Measurements from ENCODE around the gene GPR27.

The GPR27 gene, protein sequence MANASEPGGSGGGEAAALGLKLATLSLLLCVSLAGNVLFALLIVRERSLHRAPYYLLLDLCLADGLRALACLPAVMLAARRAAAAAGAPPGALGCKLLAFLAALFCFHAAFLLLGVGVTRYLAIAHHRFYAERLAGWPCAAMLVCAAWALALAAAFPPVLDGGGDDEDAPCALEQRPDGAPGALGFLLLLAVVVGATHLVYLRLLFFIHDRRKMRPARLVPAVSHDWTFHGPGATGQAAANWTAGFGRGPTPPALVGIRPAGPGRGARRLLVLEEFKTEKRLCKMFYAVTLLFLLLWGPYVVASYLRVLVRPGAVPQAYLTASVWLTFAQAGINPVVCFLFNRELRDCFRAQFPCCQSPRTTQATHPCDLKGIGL

DNA sequence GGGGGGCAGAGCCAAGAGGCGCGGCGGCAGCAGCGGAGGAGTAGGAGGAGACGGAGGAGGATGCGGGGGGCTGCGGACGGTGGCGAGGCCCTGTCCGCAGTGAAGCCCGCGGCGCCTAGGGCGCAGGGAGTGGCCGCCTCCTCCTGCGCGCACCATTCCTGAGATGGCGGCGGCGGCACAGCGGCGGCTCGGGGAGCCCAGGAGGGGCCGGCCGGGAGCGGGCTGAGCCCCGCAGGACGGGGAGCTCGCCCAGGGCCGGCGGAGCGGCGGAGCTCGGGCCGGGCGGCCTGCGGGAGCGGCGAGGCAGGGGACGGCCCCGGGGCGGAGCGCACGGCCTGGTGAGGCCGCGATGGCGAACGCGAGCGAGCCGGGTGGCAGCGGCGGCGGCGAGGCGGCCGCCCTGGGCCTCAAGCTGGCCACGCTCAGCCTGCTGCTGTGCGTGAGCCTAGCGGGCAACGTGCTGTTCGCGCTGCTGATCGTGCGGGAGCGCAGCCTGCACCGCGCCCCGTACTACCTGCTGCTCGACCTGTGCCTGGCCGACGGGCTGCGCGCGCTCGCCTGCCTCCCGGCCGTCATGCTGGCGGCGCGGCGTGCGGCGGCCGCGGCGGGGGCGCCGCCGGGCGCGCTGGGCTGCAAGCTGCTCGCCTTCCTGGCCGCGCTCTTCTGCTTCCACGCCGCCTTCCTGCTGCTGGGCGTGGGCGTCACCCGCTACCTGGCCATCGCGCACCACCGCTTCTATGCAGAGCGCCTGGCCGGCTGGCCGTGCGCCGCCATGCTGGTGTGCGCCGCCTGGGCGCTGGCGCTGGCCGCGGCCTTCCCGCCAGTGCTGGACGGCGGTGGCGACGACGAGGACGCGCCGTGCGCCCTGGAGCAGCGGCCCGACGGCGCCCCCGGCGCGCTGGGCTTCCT, at the start of gene GPR27:
Gene GPR27, plus strand, starts transcription at position 155 of the 909 bp plus-strand sequence. Its CDS starts 195 bp downstream, at position 350.
- in situ Hi-C loops (cut with HindIII; ENCODE audit: low sequenced_read_pairs): no loop called here

DNA sequence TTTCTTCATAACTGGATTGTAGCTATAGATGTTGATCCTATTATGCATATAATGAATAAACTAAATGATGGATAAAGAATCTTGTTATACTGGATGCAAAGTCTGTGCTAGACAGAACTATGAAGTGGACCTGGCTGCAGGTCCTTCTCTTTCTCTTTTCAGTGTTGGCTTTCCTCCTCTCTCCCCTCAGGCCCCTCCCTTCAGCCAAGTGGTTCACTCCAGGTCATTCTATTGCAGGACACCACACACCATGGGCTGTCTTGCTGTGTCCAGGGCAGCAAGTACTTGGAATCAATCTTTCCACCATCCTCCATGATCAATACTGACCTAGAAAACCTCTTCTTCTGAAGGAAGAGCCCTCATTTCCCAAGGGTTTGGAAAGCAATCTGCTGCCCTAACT, 48.7 kb upstream of the GPR27 start:
- in situ Hi-C loops (cut with HindIII; ENCODE audit: low sequenced_read_pairs): no loop called here

DNA sequence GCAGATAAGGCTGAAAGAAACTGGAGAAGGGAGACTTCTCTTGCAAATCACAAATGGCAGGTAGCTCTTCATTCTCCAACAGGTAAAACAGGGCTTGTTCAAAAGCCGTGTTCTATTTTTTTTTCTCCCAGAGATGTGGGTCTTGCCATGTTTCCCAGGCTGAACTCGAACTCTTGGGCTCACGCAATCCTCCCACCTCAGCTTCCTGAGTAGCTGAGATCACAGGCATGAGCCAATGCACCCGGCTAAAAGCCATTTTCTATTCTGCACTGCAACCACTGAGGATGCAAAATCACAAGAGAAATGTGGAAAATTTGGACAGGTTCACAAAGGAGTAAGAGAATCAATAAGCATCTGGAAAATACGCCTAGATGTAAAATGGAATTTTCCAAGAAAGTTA, 48.0 kb upstream of the GPR27 start:
- in situ Hi-C loops (cut with HindIII; ENCODE audit: low sequenced_read_pairs): no loop called here

DNA sequence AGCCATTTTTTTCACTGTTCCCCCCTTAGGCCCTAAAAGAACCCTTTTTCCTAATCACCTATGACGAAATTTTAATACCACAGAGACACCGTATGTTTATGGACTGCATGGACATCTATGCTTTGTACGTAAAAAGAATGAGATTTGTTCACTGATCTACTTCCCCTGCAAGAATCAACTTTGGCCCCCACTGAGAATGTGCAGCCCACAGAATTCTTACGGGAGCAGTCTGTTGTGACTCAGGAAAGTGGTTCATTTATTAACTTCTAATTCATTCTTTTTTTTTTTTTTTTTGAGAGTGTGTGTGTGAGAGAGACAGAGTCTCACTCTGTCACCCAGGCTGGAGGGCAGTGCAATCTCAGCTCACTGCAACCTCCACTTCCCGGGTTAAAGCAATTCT, 46.1 kb upstream of the GPR27 start:
- in situ Hi-C loops (cut with HindIII; ENCODE audit: low sequenced_read_pairs): no loop called here

DNA sequence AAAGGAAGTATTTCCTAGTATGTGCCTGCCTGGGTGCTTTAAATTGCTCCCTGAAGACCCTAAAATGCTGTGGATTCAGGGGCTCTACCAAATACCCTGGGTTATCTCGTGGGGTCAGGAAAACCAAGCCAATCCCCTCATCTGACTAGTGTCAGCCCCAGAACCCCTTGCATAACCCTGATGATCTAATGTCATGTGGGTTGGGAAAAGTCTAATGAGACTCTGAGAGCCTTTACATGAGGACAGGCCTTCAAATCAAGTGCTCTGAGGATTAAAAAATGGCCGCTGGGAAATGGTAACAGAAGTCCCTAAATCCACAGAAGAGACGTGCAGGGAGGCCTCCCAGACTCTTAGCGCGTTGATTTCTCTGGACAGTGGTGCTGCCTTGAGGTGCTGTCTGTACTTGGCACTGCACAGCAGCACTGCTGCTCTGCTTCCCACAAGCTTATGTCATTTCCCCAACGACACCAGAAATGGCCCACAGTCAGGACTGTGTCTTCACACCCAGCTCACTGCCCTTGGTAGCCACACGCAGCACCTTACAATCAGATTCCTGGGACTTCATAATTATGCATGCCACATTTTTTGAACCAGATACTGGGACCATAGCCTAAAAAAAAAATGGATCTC, 45.1 kb upstream of the GPR27 start:
- in situ Hi-C loops (cut with HindIII; ENCODE audit: low sequenced_read_pairs): no loop called here

DNA sequence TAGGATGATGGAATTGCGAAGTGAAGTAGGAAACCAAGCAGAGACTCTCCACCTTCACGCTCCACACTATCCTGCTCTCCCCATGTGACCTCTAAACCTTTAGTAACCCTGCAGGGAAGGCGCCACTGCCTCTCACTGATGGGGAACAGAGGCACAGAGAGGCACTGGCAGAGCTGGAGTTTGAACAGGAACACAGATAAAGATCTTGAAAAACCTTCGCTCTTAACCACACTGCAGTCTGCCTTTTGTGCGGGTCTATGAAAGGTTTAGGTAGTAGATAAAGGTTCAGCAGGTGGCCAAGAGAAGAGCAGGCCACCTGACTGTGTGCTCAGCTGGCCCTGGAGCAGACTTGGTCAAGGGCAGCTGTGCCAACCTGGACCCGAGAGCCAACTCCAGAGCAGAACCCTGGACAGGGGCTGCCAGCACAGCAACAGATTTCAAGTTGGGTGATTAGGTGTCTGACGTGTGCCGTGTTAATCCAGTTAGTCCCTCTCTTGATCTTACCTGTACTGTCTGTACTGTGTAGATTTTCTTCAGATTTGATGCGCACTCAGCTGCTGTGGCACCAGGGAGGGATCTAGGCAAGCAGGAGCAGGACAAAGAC, 43.6 kb upstream of the GPR27 start:
- in situ Hi-C loops (cut with HindIII; ENCODE audit: low sequenced_read_pairs): no loop called here

DNA sequence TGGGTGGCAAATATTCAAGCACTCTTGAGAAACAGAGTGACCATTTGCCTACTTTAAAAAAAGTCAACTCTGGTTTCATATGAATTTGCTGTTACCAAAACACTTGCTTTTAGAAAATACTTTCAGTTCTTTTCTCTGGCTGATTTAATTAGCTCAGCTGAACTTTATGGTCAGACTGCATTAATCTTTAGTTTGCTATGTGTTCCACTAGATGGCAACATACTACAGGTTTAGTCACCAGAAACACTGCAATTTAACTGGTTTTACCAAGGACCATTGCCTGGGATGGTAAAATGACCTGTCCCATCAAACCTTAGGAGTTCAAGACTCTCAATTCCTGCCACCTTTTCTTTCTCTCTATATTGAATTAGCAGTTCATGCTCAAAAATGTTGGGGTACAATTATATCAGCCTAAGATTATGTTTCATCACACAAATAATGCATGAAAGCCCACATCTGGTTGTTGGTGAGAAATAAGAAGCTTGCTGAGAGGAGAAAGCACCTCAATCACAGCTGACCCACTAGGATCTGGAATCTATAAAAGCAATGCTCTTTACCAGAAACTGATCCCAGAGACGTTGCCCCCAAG, 42.7 kb upstream of the GPR27 start:
- in situ Hi-C loops (cut with HindIII; ENCODE audit: low sequenced_read_pairs): no loop called here

DNA sequence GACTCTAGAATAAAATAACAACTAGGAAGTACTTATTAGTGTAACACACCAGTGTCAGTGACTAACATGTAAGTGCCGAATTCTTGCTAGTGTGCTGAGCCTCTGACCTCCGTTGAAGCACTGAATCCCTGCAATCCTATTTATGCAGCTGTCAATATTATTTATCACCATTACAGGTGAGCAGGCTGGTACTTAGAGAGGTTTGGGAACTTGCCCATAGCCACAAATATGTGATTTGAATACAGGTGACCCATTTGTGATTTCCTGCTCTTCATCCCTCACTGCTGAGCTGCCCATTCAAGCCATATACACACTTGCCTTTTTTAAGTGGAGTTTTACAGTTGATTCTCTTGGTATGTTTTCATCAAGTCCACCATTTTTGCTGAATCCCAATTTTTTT, 40.6 kb upstream of the GPR27 start:
- in situ Hi-C loops (cut with HindIII; ENCODE audit: low sequenced_read_pairs): no loop called here

DNA sequence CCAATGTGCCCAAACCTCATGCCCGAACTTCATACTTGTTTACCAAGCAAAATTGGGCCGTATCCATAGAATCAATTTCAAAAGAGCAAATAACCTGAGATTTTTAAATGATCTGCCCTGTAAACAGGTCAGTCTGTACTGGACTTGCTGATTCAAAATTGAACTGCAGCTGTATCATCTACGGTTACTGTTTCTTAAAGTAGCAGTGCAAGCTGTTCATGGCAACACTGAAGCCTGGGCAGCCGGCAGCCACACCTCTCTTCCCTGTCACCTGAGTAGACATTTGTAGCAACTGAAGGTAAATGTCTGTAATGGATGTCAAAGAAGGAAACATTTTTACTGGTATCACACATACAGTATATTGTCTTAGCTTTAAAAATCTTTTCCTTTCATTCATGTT, 39.1 kb upstream of the GPR27 start:
- in situ Hi-C loops (cut with HindIII; ENCODE audit: low sequenced_read_pairs): no loop called here

DNA sequence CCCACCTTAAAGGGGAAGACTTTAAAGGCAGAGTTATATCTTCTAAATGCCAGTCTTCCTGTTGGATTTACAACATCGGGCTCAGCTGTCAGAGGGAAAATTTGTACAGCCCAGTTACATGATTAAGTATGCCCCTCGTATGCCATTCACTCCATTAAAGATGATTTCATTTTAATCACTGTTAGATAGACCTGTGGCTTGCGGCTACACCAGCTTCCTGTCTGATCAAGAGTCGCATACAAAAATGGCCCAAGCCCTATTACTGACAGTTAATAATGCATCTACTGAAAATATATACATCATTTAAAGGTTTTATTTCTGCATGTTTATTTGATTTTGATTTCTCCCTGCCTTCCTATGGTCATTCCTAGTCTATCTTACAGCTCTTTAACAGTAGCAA, 35.6 kb upstream of the GPR27 start:
- in situ Hi-C loops (cut with HindIII; ENCODE audit: low sequenced_read_pairs): no loop called here

DNA sequence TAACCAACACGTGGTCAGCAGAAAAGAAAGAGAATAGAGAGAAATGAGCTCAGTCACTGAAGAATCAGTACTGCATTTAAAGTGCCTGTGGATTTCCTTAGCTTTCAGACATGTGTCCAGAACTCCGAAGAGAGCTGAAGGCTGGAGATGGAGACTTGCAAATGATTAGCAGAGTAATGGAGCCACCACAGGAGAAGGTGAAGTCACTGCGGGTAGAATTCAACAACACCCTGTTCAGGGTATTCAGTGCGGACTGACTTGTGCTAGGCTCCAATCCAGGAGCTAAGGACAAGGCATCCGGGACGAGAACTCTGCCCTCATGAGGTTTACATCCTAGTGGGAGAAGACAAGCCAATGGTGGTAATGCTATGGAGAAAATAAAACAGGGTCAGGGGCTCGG, 32.7 kb upstream of the GPR27 start:
- in situ Hi-C loops (cut with HindIII; ENCODE audit: low sequenced_read_pairs): no loop called here

DNA sequence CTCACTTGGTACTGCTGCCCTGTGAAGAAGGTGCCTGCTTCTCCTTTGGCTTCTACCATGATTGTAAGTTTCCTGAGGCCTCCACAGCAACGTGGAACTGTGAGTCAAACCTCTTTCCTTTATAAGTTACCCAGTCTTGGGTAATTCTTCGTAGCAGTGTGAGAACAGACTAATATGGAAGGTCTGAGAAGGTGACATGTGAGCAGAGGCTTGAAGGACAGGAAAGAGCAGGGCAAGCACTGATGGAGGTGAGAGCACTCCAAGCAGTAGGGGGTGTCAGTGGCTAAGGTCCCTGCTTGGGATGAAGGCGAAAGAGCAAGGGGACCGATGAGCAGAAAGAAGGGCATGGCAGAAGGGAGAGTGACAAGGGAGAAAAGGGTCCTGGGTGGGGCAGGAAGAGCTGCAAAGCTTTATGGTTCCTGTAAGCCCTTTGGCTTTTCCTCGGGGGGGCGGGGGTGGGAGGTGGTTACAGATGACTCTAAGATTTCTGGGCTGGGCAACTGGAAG, 32.0 kb upstream of the GPR27 start:
- in situ Hi-C loops (cut with HindIII; ENCODE audit: low sequenced_read_pairs): no loop called here

DNA sequence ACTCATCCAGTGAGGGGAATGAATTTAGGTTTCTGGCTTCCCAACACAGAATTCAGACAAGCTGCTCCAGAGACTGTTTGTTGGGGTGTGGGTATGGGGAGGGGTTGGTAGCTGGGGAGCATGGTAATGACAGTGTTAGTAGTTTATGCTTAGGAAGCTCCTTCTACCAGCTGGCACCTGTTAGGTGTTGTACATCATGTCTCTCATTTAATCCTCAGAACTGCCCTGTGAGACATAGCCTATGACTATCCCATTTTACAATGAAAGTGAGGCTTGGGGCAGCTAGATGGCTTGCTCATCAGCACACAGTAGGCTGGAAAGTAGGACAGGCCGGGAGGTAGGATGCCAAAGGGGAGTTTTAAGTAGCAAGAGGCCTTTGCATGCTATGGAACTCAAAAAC, 31.0 kb upstream of the GPR27 start:
- in situ Hi-C loops (cut with HindIII; ENCODE audit: low sequenced_read_pairs): no loop called here

DNA sequence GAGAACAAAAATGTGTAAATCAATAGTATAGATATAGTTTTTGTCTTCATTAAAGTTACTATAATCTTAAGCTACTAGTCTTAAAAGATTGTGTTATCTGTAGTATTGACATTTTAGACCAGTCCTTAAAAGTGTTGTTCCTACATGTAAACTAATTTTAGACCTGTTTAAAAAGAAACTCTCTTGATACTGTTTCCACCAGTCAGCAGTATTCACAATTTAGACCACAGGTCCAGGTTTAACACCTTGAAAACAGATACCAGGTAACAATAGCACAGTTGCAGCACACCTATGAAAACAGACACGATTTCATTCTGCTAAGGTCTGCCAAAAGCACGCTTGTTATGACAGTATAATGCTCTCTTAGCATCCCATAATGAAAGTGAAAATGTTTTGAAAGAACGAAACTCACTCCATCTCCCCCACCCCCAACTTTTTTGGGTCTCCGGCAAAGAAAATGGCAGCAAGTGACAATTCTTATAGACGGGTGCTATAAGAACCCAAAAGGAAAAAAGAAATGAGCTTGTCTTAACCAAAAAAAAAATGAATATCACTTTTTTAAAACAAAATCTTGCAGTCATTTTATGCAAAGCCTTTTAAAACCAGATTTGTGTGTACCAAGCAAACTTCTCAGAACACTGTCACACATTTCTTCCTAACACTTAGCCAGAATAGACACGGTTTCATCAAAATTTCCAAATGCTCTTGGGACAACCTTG, 30.0 kb upstream of the GPR27 start:
- in situ Hi-C loops (cut with HindIII; ENCODE audit: low sequenced_read_pairs): no loop called here

DNA sequence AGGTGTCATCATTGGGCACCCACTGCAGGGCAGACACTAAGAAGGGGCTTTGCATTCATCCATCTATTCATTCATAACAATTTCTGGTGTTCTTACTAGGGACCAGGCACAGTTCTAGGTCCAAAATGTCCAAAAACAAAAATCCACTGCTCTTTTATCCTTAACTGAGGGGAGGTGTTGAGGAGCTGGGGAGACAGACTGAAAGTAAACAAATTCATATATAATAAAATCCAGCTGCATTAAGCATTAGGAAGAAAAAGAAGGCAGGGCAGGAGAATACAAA, 29.5 kb upstream of the GPR27 start:
- in situ Hi-C loops (cut with HindIII; ENCODE audit: low sequenced_read_pairs): no loop called here

DNA sequence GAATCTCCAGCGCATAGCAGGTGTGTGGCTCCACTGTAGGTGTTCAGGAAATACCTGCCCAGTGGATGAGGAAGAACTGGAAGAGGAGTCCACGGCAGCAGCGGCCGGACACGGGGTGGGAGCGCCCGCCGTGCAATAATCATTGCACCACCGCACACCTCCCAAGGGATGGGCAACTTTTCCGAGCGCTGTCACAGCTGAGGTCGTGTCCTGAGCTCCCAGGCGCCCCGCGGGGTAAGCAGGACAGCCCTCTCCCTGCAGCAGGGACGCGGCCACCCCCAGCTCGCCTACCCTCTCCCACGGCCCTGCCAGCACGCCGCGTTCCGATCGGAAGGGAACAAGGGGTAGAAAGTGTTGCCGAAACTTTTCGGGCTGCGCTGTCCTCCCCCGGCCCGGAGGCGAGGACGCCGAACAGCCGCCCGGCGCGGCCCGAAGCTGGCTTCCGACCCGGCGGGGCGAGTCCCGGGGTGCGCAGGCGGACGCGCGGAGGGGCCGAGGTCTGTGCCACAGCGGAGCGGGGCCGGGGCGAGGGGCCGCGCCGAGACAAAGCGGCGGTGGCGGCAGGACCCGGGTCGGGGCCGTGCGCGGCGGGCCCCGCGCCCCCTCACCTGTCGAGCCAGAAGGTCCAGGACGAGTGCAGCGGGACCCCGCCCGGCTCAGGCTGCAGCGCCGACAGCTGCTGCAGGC, 28.9 kb upstream of the GPR27 start:
- in situ Hi-C loops (cut with HindIII; ENCODE audit: low sequenced_read_pairs): loop anchor here (5.0 kb wide), 1 partner anchor 38 kb away; no protein-coding TSS in a partner anchor

DNA sequence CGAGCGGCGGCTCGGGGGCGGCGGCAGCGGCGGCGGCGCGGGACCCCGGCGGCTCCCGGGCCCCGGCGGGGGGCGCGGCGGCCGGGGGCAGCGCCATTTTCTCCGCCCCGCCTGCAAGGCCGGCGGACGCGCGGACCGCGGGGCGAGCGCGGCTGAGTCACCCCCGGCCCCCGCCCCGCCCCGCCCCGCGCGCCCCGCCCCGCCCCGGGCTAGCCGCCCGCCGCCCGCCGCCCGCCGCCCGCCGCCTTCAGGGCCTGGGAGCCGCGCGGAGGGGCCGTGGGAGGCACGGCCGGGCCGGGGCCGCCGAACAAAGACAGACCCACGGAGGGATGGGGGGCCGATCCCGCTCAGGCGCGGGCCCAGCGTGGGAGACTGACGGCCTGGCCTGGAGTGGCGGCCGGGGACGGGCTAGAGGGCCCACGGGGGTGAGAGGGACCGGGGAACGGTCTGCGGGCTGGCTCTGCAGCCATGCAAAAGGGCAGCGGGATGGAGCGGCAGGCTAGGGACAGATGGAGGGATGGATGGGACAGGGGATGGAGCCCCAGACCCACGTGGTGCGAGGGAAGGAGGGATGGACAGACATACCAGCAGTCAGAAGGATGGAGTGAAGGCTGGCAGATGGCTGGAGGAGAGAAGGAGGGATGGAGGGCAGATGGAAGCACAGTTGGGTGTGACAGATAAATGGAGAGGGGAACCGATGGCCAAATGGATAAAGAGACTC, 28.2 kb upstream of the GPR27 start, which contains the start of gene EIF4E3:
Gene EIF4E3, minus strand, starts transcription at position 132 of the 721 bp plus-strand sequence. Its CDS starts 35 bp downstream, at position 97.
- in situ Hi-C loops (cut with HindIII; ENCODE audit: low sequenced_read_pairs): loop anchor here (5.0 kb wide), 1 partner anchor 37 kb away; no protein-coding TSS in a partner anchor

DNA sequence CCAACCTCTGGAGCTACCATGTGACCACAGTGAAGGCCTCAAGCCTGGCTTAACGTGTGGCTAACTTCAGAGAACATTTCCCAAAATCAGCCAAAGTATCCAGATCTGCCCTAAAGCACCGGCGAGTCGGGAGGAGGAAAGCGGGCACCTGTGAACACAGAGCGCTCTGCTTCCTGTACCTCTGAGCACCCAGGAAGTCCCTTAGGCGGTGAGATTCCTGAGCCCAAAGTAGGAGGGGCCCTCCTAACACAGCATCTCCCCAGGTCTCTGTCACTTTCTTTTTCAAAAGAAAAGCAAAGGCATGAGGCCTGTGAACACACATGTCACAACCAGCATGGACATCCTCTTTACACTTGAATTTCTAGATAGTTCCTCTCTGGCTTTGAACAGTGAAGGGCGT, 27.5 kb upstream of the GPR27 start:
- in situ Hi-C loops (cut with HindIII; ENCODE audit: low sequenced_read_pairs): loop anchor here (5.0 kb wide), 1 partner anchor 36 kb away; no protein-coding TSS in a partner anchor
